Parathyroid adenoma (tissue), 2 donors: ENCODE results near the gene IGF1R.

Source experiments
- H2AFZ ChIP-seq: fragments of 300-600 bp; sonication (generic); one replicate; pipeline ENCODE4 v1.7.0; 2017; ENCODE audit warnings: antibody characterized with exemption, mild to moderate bottlenecking
- H3K27ac ChIP-seq: fragments of 300-600 bp; sonication (generic); one replicate; pipeline ENCODE4 v1.7.0; 2017
- H3K27me3 ChIP-seq: fragments of 300-600 bp; sonication (generic); one replicate; pipeline ENCODE4 v1.7.0; 2017; ENCODE audit warnings: low read length; ENCODE audit not compliant: control insufficient read depth, insufficient read depth
- H3K36me3 ChIP-seq: fragments of 300-600 bp; sonication (generic); one replicate; pipeline ENCODE4 v1.7.0; 2017; ENCODE audit warnings: low read length; ENCODE audit not compliant: control insufficient read depth, insufficient read depth
- H3K4me1 ChIP-seq: fragments of 300-600 bp; sonication (generic); one replicate; pipeline ENCODE4 v1.7.0; 2017; ENCODE audit warnings: control low read depth
- H3K4me2 ChIP-seq: fragments of 300-600 bp; sonication (generic); one replicate; pipeline ENCODE4 v1.7.0; 2017; ENCODE audit warnings: low read length
- H3K4me3 ChIP-seq: fragments of 300-600 bp; sonication (generic); one replicate; pipeline ENCODE4 v1.7.0; 2017; ENCODE audit warnings: low read depth, low read length
- H3K79me2 ChIP-seq: fragments of 300-600 bp; sonication (generic); one replicate; pipeline ENCODE4 v1.7.0; 2017; ENCODE audit warnings: control low read depth
- H3K9ac ChIP-seq: fragments of 300-600 bp; sonication (generic); one replicate; pipeline ENCODE4 v1.7.0; 2017; ENCODE audit warnings: mild to moderate bottlenecking
- H3K9me3 ChIP-seq: fragments of 300-600 bp; sonication (generic); one replicate; pipeline ENCODE4 v1.7.0; 2017; ENCODE audit warnings: low read length; ENCODE audit not compliant: control insufficient read depth
- TF ChIP-seq, protein P1 (sequence below): fragments of 300-600 bp; sonication (generic); IDR thresholded peaks from one replicate; pipeline ENCODE4 v1.7.0; 2017; ENCODE audit warnings: antibody characterized with exemption, mild to moderate bottlenecking
- donor health status: primary hyperparathyroidism.

Gene IGF1R

DNA sequence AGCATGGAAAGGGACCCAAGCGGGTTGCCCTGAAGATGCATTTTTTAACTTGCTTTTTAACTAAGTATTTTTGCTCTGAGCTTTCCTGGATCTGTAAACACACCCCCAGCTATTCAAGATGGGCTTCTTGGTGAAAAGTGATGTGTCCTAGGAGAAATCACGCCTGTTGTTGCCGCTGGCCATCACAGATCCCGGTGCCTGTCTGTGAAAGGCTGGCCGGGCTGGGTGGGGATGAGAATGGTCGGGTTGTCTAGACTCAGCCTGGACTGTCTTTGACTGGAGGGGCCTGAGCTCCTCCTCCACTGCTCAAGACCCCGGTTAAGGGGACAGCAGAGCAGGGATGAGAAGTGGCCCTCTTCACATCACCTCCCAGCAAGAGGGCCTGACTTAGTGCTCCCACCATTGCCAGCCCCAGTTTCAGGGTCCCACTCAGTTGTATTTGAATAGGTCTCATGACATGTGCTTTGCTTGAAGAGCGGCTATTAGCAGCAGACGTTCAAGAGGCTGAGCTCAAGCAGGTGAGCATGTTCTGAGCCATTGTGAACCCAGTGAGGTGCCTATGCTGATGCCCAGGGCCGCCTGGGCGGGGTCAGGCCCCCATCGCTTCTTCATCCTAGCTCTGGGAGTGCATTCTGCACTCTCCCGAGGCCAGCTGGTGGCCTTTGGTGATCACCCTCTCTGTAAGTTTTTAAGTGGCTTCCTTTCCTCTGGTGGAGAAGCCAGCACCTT, 79.9 kb downstream of the IGF1R start:
- no peak overlapping the region for H3K27ac ChIP-seq
- no peak overlapping the region for H3K4me2 ChIP-seq
- H3K36me3 ChIP-seq, result no peaks in the 10 kb centered on the region
- no peak overlapping the region for H3K4me3 ChIP-seq
- H3K79me2 ChIP-seq, result peaks cover 22% of the 10 kb centered on the region
- no peaks in the 10 kb centered on the region for H3K27me3 ChIP-seq
- H3K9ac ChIP-seq, result no peak overlapping the region
- H3K4me1 ChIP-seq, result peaks cover 5% of the 10 kb centered on the region
- TF ChIP-seq, protein P1, sequence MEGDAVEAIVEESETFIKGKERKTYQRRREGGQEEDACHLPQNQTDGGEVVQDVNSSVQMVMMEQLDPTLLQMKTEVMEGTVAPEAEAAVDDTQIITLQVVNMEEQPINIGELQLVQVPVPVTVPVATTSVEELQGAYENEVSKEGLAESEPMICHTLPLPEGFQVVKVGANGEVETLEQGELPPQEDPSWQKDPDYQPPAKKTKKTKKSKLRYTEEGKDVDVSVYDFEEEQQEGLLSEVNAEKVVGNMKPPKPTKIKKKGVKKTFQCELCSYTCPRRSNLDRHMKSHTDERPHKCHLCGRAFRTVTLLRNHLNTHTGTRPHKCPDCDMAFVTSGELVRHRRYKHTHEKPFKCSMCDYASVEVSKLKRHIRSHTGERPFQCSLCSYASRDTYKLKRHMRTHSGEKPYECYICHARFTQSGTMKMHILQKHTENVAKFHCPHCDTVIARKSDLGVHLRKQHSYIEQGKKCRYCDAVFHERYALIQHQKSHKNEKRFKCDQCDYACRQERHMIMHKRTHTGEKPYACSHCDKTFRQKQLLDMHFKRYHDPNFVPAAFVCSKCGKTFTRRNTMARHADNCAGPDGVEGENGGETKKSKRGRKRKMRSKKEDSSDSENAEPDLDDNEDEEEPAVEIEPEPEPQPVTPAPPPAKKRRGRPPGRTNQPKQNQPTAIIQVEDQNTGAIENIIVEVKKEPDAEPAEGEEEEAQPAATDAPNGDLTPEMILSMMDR, result no peak
- H2AFZ ChIP-seq, result peak overlapping the region; percentile 68
- H3K9me3 ChIP-seq, result no peaks in the 10 kb centered on the region

DNA sequence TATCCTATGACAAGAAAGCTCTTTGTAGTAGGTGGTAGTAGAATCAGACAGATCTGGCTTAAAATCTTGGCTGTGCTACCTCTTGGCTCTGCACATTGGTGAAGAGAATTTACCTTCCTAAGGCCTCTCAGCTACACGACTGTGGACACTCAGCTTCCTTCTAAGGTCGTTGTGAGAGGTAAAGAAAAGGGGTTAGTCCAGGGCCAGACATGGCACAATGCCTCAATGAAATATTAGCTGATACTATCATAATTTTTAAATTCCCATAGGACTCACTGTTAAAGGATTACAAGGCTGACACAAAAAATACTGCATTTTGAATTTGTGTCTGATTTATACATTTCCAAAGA, 80.4 kb downstream of the IGF1R start:
- no peak overlapping the region for H3K9ac ChIP-seq
- no peak overlapping the region for H3K4me2 ChIP-seq
- peaks cover 5% of the 10 kb centered on the region for H3K4me1 ChIP-seq
- no peak overlapping the region for H3K27ac ChIP-seq
- H3K9me3 ChIP-seq, result no peaks in the 10 kb centered on the region
- TF ChIP-seq, protein P1, result no peak
- no peak overlapping the region for H3K4me3 ChIP-seq
- no peaks in the 10 kb centered on the region for H3K36me3 ChIP-seq
- no peaks in the 10 kb centered on the region for H3K27me3 ChIP-seq
- H3K79me2 ChIP-seq, result peaks cover 22% of the 10 kb centered on the region
- H2AFZ ChIP-seq, result no peak overlapping the region

DNA sequence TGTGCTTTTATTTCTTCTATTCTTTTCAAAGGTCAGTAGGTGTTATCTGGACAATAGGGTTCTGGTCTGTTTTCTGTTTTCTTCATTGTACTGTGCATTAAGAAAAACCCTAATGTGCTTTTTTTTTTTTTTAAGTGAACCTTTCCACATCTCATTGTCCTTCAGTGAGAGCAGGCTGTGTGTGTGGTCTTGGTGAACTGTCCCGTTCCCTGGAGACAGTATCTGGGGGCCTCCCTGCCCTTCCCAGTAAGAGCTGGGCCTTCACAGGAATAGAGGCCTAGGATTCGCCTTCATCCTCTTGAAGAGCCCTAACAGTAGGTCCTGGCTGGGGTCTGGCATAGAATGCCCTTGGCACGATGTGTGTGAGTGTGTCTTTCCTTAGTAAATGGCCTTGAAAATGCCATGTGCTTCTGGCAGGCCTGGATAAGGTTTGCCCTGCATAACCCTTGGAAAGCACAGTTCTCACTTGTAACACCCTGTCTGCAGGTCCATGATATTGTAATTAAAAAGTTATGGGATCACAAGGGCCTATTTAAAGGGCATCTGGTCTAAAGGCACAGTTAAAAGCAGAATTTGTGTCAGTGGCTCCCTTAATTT, 81.2 kb downstream of the IGF1R start:
- Histone ChIP-seq H3K9ac (no peak overlapping the region), H3K27ac (no peak overlapping the region)

DNA sequence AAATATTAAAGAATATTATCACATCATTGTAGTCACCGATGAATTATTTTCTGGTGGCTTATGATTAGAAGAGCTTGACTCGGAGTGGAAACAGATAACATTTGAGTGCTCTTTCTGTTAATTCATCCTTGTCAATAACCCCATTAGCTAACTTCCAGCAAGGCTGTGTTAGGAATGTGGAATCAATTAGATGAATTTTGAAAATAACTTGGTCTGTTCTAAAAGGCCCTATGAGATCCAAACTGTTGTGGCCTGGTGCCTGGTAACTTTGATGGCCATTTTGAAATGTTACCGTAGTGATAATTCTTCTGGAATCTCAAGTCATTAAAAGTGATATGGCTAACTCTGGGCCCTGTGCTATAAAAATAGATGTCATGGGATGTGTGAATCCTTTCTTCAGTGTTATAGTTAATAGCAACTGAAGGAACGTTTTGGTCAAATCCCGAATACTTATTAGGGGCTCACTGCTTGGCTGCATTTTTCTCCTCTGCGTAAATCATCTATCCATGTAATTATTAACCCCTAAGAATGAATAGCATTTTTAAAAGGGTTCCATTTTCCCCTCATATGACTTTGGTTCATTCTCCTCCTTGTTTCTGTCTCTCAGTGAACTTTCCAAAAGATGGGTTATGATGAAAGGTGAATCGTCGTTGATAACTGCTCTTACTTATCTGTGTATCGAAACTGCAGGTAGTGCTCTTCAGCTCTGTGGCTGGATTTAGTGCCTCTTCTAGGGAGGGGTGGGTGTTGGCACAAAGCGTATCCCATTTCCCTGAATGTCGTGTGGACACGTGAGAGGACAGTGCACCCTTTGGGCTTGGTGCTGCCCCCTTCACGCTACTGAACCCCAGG, 82.7 kb downstream of the IGF1R start:
- H3K4me1 ChIP-seq, result peaks cover 5% of the 10 kb centered on the region
- H3K4me3 ChIP-seq, result no peak overlapping the region
- no peak overlapping the region for H3K9ac ChIP-seq
- H2AFZ ChIP-seq, result no peak overlapping the region
- H3K4me2 ChIP-seq, result no peak overlapping the region
- H3K9me3 ChIP-seq, result no peaks in the 10 kb centered on the region
- H3K27ac ChIP-seq, result no peak overlapping the region
- H3K27me3 ChIP-seq, result no peaks in the 10 kb centered on the region
- TF ChIP-seq, protein P1, result no peak
- H3K36me3 ChIP-seq, result no peaks in the 10 kb centered on the region
- H3K79me2 ChIP-seq, result peaks cover 21% of the 10 kb centered on the region

More for the DNA sequence above, 81.2 kb downstream of the IGF1R start:
- Histone ChIP-seq H3K36me3 (no peaks in the 10 kb centered on the region), H3K4me3 (no peak overlapping the region), H3K27me3 (no peaks in the 10 kb centered on the region), H3K4me2 (no peak overlapping the region), H3K79me2 (peaks cover 22% of the 10 kb centered on the region), H2AFZ (no peak overlapping the region), H3K4me1 (peaks cover 5% of the 10 kb centered on the region), H3K9me3 (no peaks in the 10 kb centered on the region)
- TF ChIP-seq, protein P1, result no peak
